Lower leg skin (tissue), 4 donors: ENCODE measurements around the gene SYCE3. TPM values are rescaled to one million over a fixed set of nuclear protein-coding genes. Genes with fewer than 3 reads are reported as not detected.

Experiments
- DNase-seq, 2 donors: peaks; one replicate each; pipeline ENCODE4 v3.0.0-alpha.2; 2019; ENCODE audit warnings: low spot score in 2 of 2
- H3K4me3 ChIP-seq: fragments of 200-600 bp; sonication (generic); 2 replicates; pipeline ENCODE4 v1.5.1; 2017; ENCODE audit warnings: mild to moderate bottlenecking, low read depth; ENCODE audit not compliant: poor library complexity, severe bottlenecking
- CTCF ChIP-seq, 3 donors: fragments of 450-650 bp; IDR thresholded peaks; one replicate each; pipeline ENCODE4 v1.5.1; 2016; ENCODE audit warnings: antibody characterized with exemption in 3 of 3, mild to moderate bottlenecking in 3 of 3, moderate library complexity in 2 of 3
- POLR2A ChIP-seq, 2 donors: fragments of 450-650 bp; IDR thresholded peaks; one replicate each; pipeline ENCODE4 v1.6.1; 2016 to 2017; ENCODE audit warnings: antibody characterized with exemption in 2 of 2, mild to moderate bottlenecking in 1 of 2, moderate library complexity in 1 of 2
- WGBS, 2 donors: methylation state at CpG; one replicate each; pipeline ENCODE4 v1.1.5; 2018; 5-methylcytosine and 5-hydroxymethylcytosine counted together
- intact Hi-C: fragments of 100-400 bp; cut with DNase I; formaldehyde crosslinking; loops from one replicate; pipeline ENCODE4 v1.15.0; 2023; ENCODE audit warnings: low total_unique reads
- total RNA-seq, 4 donors: library from RNA; depleted of rRNA; stranded (reverse); fragments of >200 nt; gene quantifications; one replicate each; pipeline ENCODE4 v1.1.0, GENCODE V29; 2016

Gene SYCE3
- total RNA-seq, 4 donors from 2014 or later = not detected

- DNase-seq = no peak
- TF ChIP-seq CTCF (IDR thresholded peaks at IDR 0.05) (no peak), POLR2A (IDR thresholded peaks at IDR 0.05) (no peak)
- 77 to 88% methylated on average over 18 of the region's 18 CpGs for WGBS, 2 donors
- intact Hi-C loops = no loop called here
- no peak overlapping the region for H3K4me3 ChIP-seq
Measured at GRCh38 chr22:50576806-50577696, 14.3 kb upstream of the SYCE3 start.

GRCh38 chr22:50576070-50576469, 13.4 kb upstream of the SYCE3 start:
- intact Hi-C loops = no loop called here
- WGBS, 2 donors = 79 to 87% methylated on average over 4 to 5 of the region's 5 CpGs
- no peak overlapping the region for H3K4me3 ChIP-seq
- DNase-seq = no peak
- TF ChIP-seq POLR2A (IDR thresholded peaks at IDR 0.05) (no peak), CTCF (IDR thresholded peaks at IDR 0.05) (no peak)

- DNase-seq = no peak
- TF ChIP-seq POLR2A (IDR thresholded peaks at IDR 0.05) = no peak
- TF ChIP-seq CTCF (IDR thresholded peaks at IDR 0.05) = no peak
- H3K4me3 ChIP-seq = no peak overlapping the region
- WGBS, 2 donors = 87 to 90% methylated on average over 8 of the region's 8 CpGs
- intact Hi-C loops = no loop called here
Measured at GRCh38 chr22:50575426-50575941, 12.8 kb upstream of the SYCE3 start.

GRCh38 chr22:50574383-50574755, 11.7 kb upstream of the SYCE3 start:
- TF ChIP-seq CTCF (IDR thresholded peaks at IDR 0.05) = no peak
- no peak for TF ChIP-seq POLR2A (IDR thresholded peaks at IDR 0.05)
- intact Hi-C loops = no loop called here
- WGBS, 2 donors = 92 to 97% methylated on average over 11 of the region's 11 CpGs
- H3K4me3 ChIP-seq = no peak overlapping the region
- no peak for DNase-seq

- intact Hi-C loops = no loop called here
- 89 to 93% methylated on average over 25 to 26 of the region's 26 CpGs for WGBS, 2 donors
- no peak overlapping the region for H3K4me3 ChIP-seq
- no peak for DNase-seq
- no peak for TF ChIP-seq POLR2A (IDR thresholded peaks at IDR 0.05)
- TF ChIP-seq CTCF (IDR thresholded peaks at IDR 0.05) = no peak
Measured at GRCh38 chr22:50573491-50574382, 11.0 kb upstream of the SYCE3 start.
